ENCODE data around the gene FREM1. TPM values are rescaled to one million over a fixed set of nuclear protein-coding genes. Genes with fewer than 3 reads are reported as not detected.

Gene FREM1
- total RNA-seq, 2 experiments from 2014 or later, result not detected

- DNase-seq (ENCODE audit: low spot score), result no peak
- Histone ChIP-seq H3K79me2 (ENCODE audit: insufficient read depth, low read depth, low read length) (no peaks in the 10 kb centered on the region), H3K9me2 (ENCODE audit: insufficient read depth, low read length) (no peaks in the 10 kb centered on the region), H3K27ac (ENCODE audit: low read depth, low read length, poor library complexity, severe bottlenecking) (no peak overlapping the region), H4K20me1 (ENCODE audit: insufficient read depth, low read length) (no peaks in the 10 kb centered on the region), H3K36me3 (ENCODE audit: insufficient read depth, low read length) (no peaks in the 10 kb centered on the region), H3K9me3 (ENCODE audit: low read length) (no peaks in the 10 kb centered on the region), H3K4me3 (ENCODE audit: low read depth, low read length, poor library complexity, severe bottlenecking) (no peak overlapping the region), H3K4me2 (ENCODE audit: low read length) (no peak overlapping the region), H2AFZ (ENCODE audit: low read length) (no peak overlapping the region), H3K4me1 (ENCODE audit: insufficient read depth, low read length, poor library complexity, severe bottlenecking) (no peaks in the 10 kb centered on the region)
- TF ChIP-seq EZH2phosphoT487 (IDR thresholded peaks at IDR 0.05; ENCODE audit: borderline replicate concordance, low read depth, low read length), result no peak
- no peak for TF ChIP-seq CTCF (conservative IDR thresholded peaks at IDR 0.05; ENCODE audit: low read length)
- intact Hi-C loops (cut with micrococcal nuclease; ENCODE audit: unreplicated experiment), result no loop called here
- no TSS peak for BruUV-seq (replicated peaks)
- CTCF ChIA-PET (ENCODE audit: unreplicated experiment), result no interaction called here
- POLR2A ChIA-PET, result no interaction called here
These were observed 78.6 kb downstream of the FREM1 start for GRCh38 chr9:14831661-14832060.

GRCh38 chr9:14831074-14831473 is 79.2 kb downstream of the FREM1 start:
- Histone ChIP-seq H3K4me2 (ENCODE audit: low read length) (no peak overlapping the region), H3K79me2 (ENCODE audit: insufficient read depth, low read depth, low read length) (no peaks in the 10 kb centered on the region), H3K27ac (ENCODE audit: low read depth, low read length, poor library complexity, severe bottlenecking) (no peak overlapping the region), H3K9me2 (ENCODE audit: insufficient read depth, low read length) (no peaks in the 10 kb centered on the region), H3K4me3 (ENCODE audit: low read depth, low read length, poor library complexity, severe bottlenecking) (no peak overlapping the region), H3K4me1 (ENCODE audit: insufficient read depth, low read length, poor library complexity, severe bottlenecking) (no peaks in the 10 kb centered on the region), H4K20me1 (ENCODE audit: insufficient read depth, low read length) (no peaks in the 10 kb centered on the region), H2AFZ (ENCODE audit: low read length) (no peak overlapping the region), H3K36me3 (ENCODE audit: insufficient read depth, low read length) (no peaks in the 10 kb centered on the region), H3K9me3 (ENCODE audit: low read length) (no peaks in the 10 kb centered on the region)
- TF ChIP-seq CTCF (conservative IDR thresholded peaks at IDR 0.05; ENCODE audit: low read length) (no peak), EZH2phosphoT487 (IDR thresholded peaks at IDR 0.05; ENCODE audit: borderline replicate concordance, low read depth, low read length) (no peak)
- DNase-seq (ENCODE audit: low spot score), result no peak
- intact Hi-C loops (cut with micrococcal nuclease; ENCODE audit: unreplicated experiment), result no loop called here
- ChIA-PET POLR2A (no interaction called here), CTCF (ENCODE audit: unreplicated experiment) (no interaction called here)
- BruUV-seq (replicated peaks), result no TSS peak

DNA sequence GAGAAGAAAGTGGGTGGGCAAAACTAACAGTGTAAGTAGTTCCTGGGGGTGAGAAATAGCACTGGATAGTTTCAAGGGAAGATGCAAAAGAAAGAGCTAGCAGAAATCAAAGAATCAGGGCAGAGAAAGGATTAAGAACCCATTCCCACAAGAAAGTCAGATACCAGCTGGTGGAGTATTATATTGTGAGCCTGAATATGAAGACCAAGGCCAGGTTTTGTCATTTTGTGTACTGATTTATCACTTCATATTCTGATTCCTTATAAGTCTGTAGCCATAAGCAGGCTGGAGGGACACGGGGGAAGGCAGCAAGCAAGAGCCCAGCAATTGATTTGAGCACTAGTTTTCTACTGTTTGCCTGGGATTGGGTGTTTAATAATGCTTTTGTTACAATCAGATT is 80.2 kb downstream of the FREM1 start:
- no peak for TF ChIP-seq EZH2phosphoT487 (IDR thresholded peaks at IDR 0.05; ENCODE audit: borderline replicate concordance, low read depth, low read length)
- TF ChIP-seq CTCF (conservative IDR thresholded peaks at IDR 0.05; ENCODE audit: low read length), result no peak
- no peak overlapping the region for H2AFZ ChIP-seq (ENCODE audit: low read length)
- no peaks in the 10 kb centered on the region for H3K9me2 ChIP-seq (ENCODE audit: insufficient read depth, low read length)
- ChIA-PET POLR2A (no interaction called here), CTCF (ENCODE audit: unreplicated experiment) (no interaction called here)
- H3K4me1 ChIP-seq (ENCODE audit: insufficient read depth, low read length, poor library complexity, severe bottlenecking), result no peaks in the 10 kb centered on the region
- H3K27ac ChIP-seq (ENCODE audit: low read depth, low read length, poor library complexity, severe bottlenecking), result no peak overlapping the region
- no peak overlapping the region for H3K4me3 ChIP-seq (ENCODE audit: low read depth, low read length, poor library complexity, severe bottlenecking)
- no peak overlapping the region for H3K4me2 ChIP-seq (ENCODE audit: low read length)
- no peaks in the 10 kb centered on the region for H3K36me3 ChIP-seq (ENCODE audit: insufficient read depth, low read length)
- no TSS peak for BruUV-seq (replicated peaks)
- no peaks in the 10 kb centered on the region for H3K9me3 ChIP-seq (ENCODE audit: low read length)
- DNase-seq (ENCODE audit: low spot score), result no peak
- H4K20me1 ChIP-seq (ENCODE audit: insufficient read depth, low read length), result no peaks in the 10 kb centered on the region
- H3K79me2 ChIP-seq (ENCODE audit: insufficient read depth, low read depth, low read length), result no peaks in the 10 kb centered on the region
- intact Hi-C loops (cut with micrococcal nuclease; ENCODE audit: unreplicated experiment), result no loop called here

Measured in OCI-LY7 (cell line).